Pancreas (tissue), 10 donors: ENCODE results near the gene ARIH2. TPM values are rescaled to one million over a fixed set of nuclear protein-coding genes. Genes with fewer than 3 reads are reported as not detected.
A peak's percentile ranks its signal among the peaks of the same experiment; 100 is the strongest.

Source experiments
- ATAC-seq, 4 donors: fragments of 200-7000 bp; cut with Tn5 transposase; one replicate each; pipeline versions ENCODE4 v1.8.0 to v1.9.1; 2020; ENCODE audit warnings: mild to moderate bottlenecking in 4 of 4, moderate library complexity in 4 of 4
- DNase-seq, 6 donors: peaks; one replicate each; pipeline ENCODE4 v3.0.0-alpha.2; 2020
- FAIRE-seq: peaks from 2 replicates; lab custom pipeline; 2012; peaks lifted over from hg19 to GRCh38; lab: Jason Lieb, UNC
- H3K27ac ChIP-seq, 4 donors: fragments of 200-600 bp; sonication (generic); 1 replicate in 3 of 4; 2 replicates in 1 of 4; pipeline versions ENCODE4 v1.5.0 to v1.8.0; 2020
- H3K27me3 ChIP-seq, 4 donors: fragments of 200-600 bp; one replicate each; pipeline ENCODE4 v1.8.0; 2021
- H3K36me3 ChIP-seq, 3 donors: fragments of 200-600 bp; sonication (generic) in 1 of 3; one replicate each; pipeline versions ENCODE4 v1.5.0 to v1.8.0; 2020 to 2021
- H3K4me1 ChIP-seq, 3 donors: fragments of 200-600 bp; one replicate each; pipeline ENCODE4 v1.8.0; 2021
- H3K4me3 ChIP-seq, 4 donors: fragments of 200-600 bp; sonication (generic) in 2 of 4; one replicate each; pipeline versions ENCODE4 v1.5.0 to v1.8.0; 2020 to 2021
- H3K9me3 ChIP-seq, 4 donors: fragments of 200-600 bp; one replicate each; pipeline ENCODE4 v1.8.0; 2021
- CTCF ChIP-seq, 4 donors: fragments of 200-600 bp; sonication (generic) in 3 of 4; IDR thresholded peaks; one replicate each; pipeline versions ENCODE4 v1.5.0 to v1.8.0; 2021; ENCODE audit warnings: antibody characterized with exemption in 4 of 4
- WGBS, 2 donors: extraction: QIAGEN DNeasy Blood & Tissue Kit; methylation state at CpG; one replicate each; pipeline ENCODE4 v1.1.7; 2013; 5-methylcytosine and 5-hydroxymethylcytosine counted together
- intact Hi-C, 3 donors: fragments of 100-400 bp; cut with DNase I; formaldehyde crosslinking; loops; one replicate each; pipeline versions ENCODE4 v1.11.1 to v1.14.2; 2022
- polyA plus RNA-seq, 2 donors: library from polyadenylated mRNA; stranded (reverse); fragments of 200-250 nt; gene quantifications; one replicate each; pipeline ENCODE4 v1.2.3, GENCODE V29; 2013
- total RNA-seq, 6 donors: library from RNA; stranded (reverse); fragmentation: NEBNext Ultra II Directional in 4 of 6; extraction: Animal tissue kit (Norgen Biotek cat#: 25700) in 4 of 6; gene quantifications; one replicate each; pipeline versions ENCODE4 v1.2.1 to v1.2.4, GENCODE V29; 2021 to 2023
- donor health status: healthy with polysubstance abuse.
- donor health status: DM: no; HTN: no; CAD: no; lungs with moderate emphysema.
- donor health status: DM: no; HTN: no; CAD: no.
- donor health status: control.
- donor health status: control.
- donor health status: Bipolar disorder and iron deficiency.
- donor health status: DM: yes; HTN: yes; CAD: no.
- donor health status: DM: no; HTN: no; CAD: no.
- donor health status: DM: no; HTN: no; CAD: no.
- donor health status: DM: yes; HTN: yes; CAD: no.

ARIH2 gene
- total and polyA plus RNA-seq, 8 donors = 33.3 to 53.6 (median 41.6) TPM

- peaks cover 0 to 11% (median 0%) of the 10 kb centered on the region in 3 donors for H3K4me1 ChIP-seq
- H3K36me3 ChIP-seq = peaks cover 0 to 4% (median 0%) of the 10 kb centered on the region in 3 donors
- FAIRE-seq (no peak), DNase-seq (no peak), ATAC-seq (peak in 1 of 4 donors; percentile 16)
- intact Hi-C loops = no loop called here
- no peak overlapping the region for H3K27ac ChIP-seq
- H3K4me3 ChIP-seq = no peak overlapping the region
- WGBS, 2 donors = 89 to 91% methylated on average over 4 of the region's 4 CpGs
- H3K27me3 ChIP-seq = no peaks in the 10 kb centered on the region
- no peaks in the 10 kb centered on the region for H3K9me3 ChIP-seq
- TF ChIP-seq CTCF (IDR thresholded peaks at IDR 0.05) = no peak
Measured at GRCh38 chr3:48945891-48946549, 27.4 kb downstream of the ARIH2 start.

GRCh38 chr3:48949376-48949717 lies 30.7 kb downstream of the ARIH2 start:
- 9 to 18% methylated on average over 2 of the region's 2 CpGs for whole genome bisulfite sequencing, 2 donors
- peak in 2 of 4 donors; percentile 38 to 43 for ATAC-seq
- intact Hi-C loops = no loop called here
- Histone ChIP-seq H3K27me3 (no peaks in the 10 kb centered on the region), H3K4me1 (peaks cover 0 to 11% (median 0%) of the 10 kb centered on the region in 3 donors), H3K36me3 (peaks cover 0 to 4% (median 4%) of the 10 kb centered on the region in 3 donors), H3K27ac (no peak overlapping the region), H3K9me3 (no peaks in the 10 kb centered on the region), H3K4me3 (no peak overlapping the region)
- TF ChIP-seq CTCF (IDR thresholded peaks at IDR 0.05) = no peak
- no peak for FAIRE-seq
- DNase-seq = no peak

GRCh38 chr3:48950051-48950450 lies 31.4 kb downstream of the ARIH2 start:
- 77 to 88% methylated on average over 1 of the region's 1 CpG for WGBS, 2 donors
- no peak for FAIRE-seq

GRCh38 chr3:48951764-48952163 lies 33.1 kb downstream of the ARIH2 start:
- no peak overlapping the region for H3K27ac ChIP-seq
- TF ChIP-seq CTCF (IDR thresholded peaks at IDR 0.05) = no peak
- peaks cover 0 to 11% (median 0%) of the 10 kb centered on the region in 3 donors for H3K4me1 ChIP-seq
- peak; percentile 39 for FAIRE-seq
- H3K36me3 ChIP-seq = peaks cover 0 to 4% (median 4%) of the 10 kb centered on the region in 3 donors
- 88 to 89% methylated on average over 4 of the region's 4 CpGs for WGBS, 2 donors
- DNase-seq = no peak
- no peaks in the 10 kb centered on the region for H3K27me3 ChIP-seq
- H3K9me3 ChIP-seq = no peaks in the 10 kb centered on the region
- no peak for ATAC-seq
- intact Hi-C loops = no loop called here
- no peak overlapping the region for H3K4me3 ChIP-seq

More at GRCh38 chr3:48950051-48950450, 31.4 kb downstream of the ARIH2 start:
- Histone ChIP-seq H3K4me1 (peaks cover 0 to 11% (median 0%) of the 10 kb centered on the region in 3 donors), H3K27ac (no peak overlapping the region), H3K9me3 (no peaks in the 10 kb centered on the region), H3K4me3 (no peak overlapping the region), H3K36me3 (peaks cover 0 to 4% (median 4%) of the 10 kb centered on the region in 3 donors), H3K27me3 (no peaks in the 10 kb centered on the region)
- intact Hi-C loops = no loop called here
- TF ChIP-seq CTCF (IDR thresholded peaks at IDR 0.05) = no peak
- ATAC-seq (no peak), DNase-seq (no peak)

GRCh38 chr3:48952510-48953118 lies 34.0 kb downstream of the ARIH2 start:
- H3K27ac ChIP-seq = no peak overlapping the region
- peak in 2 of 4 donors; percentile 10 to 15 for TF ChIP-seq CTCF (IDR thresholded peaks at IDR 0.05)
- intact Hi-C loops = no loop called here
- 76 to 85% methylated on average over 8 of the region's 8 CpGs for WGBS, 2 donors
- peaks cover 0 to 4% (median 4%) of the 10 kb centered on the region in 3 donors for H3K36me3 ChIP-seq
- peaks cover 0 to 11% (median 0%) of the 10 kb centered on the region in 3 donors for H3K4me1 ChIP-seq
- H3K9me3 ChIP-seq = no peaks in the 10 kb centered on the region
- FAIRE-seq (no peak), DNase-seq (peak in 4 of 6 donors; percentile 13 to 60 (median 30)), ATAC-seq (peak in 3 of 4 donors; percentile 75 to 86 (median 76))
- H3K27me3 ChIP-seq = no peaks in the 10 kb centered on the region
- H3K4me3 ChIP-seq = no peak overlapping the region
